ENCODE results near the gene GALNT10.

The GALNT10 gene

GRCh38 chr5:154176181-154176580 lies 14.4 kb upstream of the GALNT10 start:
- DNase-seq, result no peak

GRCh38 chr5:154178661-154179060 lies 11.9 kb upstream of the GALNT10 start:
- no peak for DNase-seq

DNA sequence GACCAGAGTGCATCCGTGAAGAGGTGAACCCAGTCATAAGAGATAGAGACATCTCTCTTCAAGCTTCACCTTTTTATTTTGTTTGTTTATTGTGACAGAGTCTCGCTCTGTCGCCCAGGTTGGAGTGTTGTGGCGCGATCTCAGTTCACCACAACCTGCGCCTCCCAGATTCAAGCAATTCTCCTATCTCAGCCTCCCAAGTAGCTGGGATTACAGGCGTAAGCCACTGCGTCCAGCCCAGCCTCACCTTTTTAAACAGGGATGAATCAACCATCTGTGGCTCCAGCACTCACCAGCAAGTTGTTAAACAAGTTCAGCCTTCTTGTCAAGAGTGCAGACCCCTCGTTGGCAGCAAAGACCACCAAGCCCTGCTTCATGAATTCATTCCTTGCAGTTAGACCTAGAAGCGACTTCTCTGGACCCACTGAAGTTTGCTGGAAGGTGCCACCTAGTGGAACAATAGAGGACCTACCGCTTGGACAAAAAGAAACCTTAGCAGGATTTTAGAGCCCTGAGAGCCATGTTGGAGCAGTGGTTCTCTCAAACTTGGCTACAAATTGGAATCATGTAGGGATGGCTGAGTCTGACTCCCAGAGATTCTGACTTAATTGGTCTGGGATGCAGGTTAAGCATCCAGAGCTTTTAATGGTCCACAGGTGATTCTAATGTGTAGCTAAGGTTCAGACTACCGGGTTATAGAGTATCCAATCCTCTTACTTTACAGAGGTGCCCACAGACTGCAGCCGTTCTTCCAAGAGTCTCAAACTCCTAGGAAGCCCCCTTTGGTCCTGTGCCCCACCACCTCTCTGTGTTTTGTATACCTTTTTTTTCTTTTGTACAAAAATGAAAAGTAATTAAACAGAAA lies 10.5 kb upstream of the GALNT10 start:
- peak; percentile 51 for DNase-seq

- no peak for DNase-seq
Observed at GRCh38 chr5:154181161-154181560, 9.4 kb upstream of the GALNT10 start.

- peak; percentile 69 for DNase-seq
Observed at GRCh38 chr5:154189256-154189818, 1.2 kb upstream of the GALNT10 start.

DNA sequence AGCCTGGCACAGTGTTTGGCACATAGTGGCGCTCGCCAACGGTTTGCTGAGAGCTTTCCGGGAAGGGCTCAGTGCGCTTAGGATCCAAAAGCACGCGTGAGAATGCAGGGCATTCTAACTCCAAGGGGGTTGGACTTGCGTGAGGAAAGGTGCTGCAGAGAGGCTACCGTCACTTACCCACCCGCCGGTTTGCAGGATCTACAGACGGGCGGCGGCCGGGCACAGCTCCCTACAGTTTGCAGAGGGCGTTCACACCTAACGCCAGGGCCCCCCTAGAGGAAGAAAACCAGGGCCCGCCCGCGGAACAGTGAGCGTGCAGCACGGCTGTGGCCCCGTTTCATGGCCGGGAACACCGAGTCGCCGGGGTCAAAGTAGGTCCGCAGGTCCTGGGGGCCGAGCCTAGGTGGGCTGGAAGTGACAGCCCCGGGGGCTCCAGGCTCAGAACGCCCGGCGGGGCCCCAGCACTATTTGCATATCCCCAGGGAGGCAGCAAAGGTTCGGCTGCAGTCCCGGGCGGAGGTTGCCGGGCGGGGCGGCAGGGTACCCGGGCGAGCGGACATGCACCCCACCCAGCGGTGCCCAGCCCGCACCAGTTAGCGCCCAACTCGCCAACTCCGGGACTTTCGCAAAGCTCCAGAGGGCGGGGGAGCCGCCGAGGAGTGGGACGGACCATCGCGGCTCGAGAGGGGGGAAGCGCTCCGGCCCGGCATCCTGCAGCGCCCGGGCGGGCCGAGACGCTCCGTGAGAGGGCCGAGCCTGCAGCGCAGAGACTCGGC lies 526 bp upstream of the GALNT10 start:
- DNase-seq, result peak; percentile 86

DNA sequence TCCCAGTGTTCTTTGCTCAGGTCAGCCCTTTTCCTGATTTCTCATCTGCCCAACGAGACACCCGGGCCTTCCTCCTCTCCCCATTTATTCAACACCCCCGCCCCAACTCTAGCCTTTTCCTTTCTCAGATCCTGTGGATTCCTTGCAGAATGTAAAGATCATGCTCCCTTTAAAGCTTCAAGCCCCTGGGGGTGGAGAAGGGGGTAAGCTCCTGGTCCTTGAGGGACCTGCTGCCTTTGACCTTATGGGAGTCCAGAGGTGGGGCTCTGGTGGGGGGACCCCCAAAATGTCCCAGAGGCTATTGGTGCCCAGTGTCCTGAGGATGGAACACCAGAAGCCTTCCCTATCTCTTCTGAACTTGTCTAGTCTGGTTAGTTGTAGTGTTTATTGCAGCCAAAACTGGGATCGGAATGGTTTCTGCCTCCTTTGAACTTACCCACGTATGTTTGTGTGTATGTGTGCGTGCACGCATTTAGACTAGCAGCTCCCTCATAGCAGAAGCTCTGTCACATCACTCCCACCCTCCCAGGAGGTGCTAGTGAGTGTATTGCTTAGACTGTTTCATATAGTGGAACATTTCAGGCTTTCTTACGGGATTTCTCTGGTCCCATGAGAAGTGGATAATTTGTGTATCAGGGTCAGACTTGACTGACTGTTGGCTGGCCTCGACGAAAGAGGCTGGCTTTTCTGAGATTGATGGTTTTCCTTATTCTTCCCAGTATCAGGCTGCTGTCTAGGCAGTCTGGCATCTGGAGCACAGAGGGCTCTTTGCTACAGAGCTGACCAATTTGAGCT lies 1.1 kb downstream of the GALNT10 start:
- DNase-seq, result no peak

- DNase-seq, result no peak
Observed at GRCh38 chr5:154193283-154193682, 2.8 kb downstream of the GALNT10 start.

DNA sequence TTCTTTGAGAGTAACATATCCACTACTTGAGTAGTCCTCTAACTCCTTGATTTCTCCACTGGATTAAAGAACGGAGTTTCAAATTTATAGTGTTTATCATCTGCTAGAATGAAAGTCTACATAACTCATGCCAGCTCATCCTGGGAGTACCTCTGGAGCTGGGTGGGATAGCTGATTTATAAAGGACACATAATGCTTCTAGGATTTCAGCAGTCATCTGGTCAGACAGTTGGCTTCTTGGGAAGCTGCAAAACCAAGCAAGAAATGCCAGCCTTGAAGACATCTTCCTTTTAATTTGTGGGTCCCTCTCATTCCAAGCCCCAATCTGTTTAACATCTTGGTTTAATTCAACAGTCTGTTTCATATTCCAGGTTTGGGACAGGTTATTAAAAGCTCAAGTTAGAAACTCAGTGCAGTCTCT lies 3.2 kb downstream of the GALNT10 start:
- no peak for DNase-seq

DNA sequence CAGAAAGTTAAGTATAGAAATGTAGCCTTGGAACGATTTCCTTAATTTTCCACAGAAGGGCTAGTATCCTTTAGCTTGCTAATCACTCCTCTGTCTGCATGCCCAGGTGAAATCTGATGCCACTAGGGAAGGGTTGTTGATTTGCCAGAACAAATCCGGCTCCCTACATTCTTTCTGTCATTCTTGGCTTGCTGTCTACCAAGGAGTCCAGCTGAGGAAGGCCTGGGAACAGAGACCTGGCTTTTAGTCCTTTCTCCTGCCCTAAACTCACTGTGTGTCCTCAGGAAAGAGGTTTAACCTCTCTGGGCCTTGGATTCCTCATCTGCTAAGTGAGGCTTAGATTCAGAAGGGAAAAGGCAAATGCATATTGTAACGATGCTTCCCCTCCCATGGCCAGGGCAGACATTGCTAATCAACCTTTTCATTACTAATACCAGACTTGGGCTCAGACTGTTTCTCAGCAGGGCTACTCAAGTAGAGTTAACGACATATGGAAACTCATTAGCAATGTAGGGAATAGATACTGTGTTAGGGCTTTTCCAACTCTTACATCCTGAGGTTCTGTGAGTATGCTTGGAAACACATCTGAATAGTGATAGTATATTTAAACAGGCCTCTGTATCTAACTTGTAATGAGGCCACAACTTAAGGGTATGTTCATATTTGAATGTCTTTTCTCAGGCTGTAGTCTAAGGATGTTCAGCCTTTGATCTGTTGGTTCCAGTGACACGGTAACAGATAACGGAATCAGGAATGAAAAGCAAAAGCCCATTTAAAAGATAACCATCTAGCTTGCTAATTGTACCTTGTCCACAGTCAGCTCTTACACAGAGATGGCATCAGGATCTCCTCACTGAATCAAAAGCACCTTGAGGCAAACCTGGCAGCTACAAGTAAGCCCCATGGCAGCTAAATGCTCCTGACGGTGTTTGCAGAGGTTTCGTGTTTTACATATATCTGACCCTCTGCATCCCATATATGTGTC lies 4.1 kb downstream of the GALNT10 start:
- DNase-seq, result no peak

GRCh38 chr5:154196281-154196680 lies 5.7 kb downstream of the GALNT10 start:
- no peak for DNase-seq

- DNase-seq, result peak; percentile 35
Observed at GRCh38 chr5:154196955-154197652, 6.6 kb downstream of the GALNT10 start.

DNA sequence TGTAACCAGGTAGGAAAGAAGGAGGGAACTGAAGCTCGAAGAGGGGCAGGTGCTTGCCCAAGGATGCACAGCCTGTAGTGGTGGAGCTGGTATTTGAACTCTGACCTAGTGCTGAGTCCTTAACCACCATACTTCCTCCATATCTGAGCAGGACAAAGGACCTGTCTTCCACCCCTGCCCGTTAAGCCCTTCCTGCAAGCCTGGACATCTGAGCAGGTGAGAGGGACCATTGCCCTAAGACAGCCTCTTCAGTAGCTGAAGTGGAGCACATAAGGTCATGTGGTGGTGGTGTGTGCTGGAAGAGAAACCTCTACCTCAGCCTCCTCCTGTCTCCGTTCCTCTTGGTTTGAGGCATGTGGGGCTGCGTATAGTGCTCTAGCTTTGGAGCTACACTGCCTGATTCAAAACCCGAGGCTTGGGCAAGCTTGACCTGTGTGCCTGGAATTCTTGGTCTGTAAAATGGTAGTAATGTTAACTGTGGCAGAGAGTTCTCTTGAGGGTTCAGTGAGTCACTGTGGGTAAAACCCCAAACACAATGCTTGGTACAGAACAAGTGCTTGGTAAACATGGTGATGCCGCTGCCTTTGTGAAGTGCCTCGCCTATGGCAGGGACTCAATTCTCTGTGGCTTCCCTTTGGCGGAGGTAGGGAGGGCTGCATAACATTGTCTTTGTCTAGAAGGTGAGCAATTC lies 7.4 kb downstream of the GALNT10 start:
- no peak for DNase-seq

DNA sequence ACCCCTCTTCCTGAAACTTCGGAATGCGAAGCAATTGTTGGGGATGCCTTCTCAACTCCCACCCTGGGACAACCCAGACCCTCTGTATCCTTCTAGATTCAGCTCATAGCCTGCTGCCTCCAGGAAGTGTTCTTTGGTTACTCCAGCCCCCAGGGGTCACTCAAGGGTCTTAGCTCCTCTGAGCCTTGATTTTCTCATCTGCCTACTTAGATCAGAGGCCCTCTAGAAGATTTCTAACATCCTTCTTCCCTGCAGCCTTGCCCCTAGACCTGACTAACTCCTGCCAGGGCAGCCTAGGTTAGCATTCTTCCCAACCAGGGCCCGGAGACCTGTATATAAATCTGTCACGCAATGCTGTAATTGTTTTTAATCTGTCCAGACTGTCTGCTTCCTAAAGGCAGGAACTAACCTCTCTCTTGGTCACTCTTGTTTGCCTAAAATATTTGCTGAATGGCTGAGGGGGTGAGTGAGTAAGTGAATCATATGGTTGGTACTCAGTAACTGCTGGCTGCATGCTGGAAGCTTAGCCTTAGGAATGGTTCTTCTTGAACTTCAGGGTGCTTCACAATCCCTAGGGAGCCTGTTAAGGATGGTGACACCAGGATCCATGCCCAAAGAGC lies 8.2 kb downstream of the GALNT10 start:
- DNase-seq, result no peak

- DNase-seq, result no peak
Observed at GRCh38 chr5:154199263-154199662, 8.7 kb downstream of the GALNT10 start.

GRCh38 chr5:154199671-154200220 lies 9.2 kb downstream of the GALNT10 start:
- DNase-seq, result no peak

DNA sequence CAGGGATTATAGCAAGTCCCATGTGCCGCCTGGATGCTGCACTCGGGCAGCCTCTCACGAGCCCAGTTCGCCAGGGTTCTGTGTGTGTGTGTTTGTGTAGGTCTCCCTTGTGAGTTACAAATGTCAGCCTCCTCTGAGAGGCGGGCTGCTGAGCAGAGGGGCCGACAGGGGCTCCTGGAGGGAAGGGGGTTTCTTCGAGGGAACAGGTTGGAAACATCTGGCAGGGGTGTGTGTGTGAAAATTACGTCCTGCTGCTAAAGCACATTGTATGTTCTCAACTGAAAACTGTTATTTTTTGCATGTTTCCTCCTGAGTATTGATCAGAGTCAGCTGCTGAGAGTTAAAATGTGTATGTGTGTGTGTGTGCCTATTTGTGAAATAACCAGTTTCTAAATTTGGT lies 9.7 kb downstream of the GALNT10 start:
- no peak for DNase-seq

DNA sequence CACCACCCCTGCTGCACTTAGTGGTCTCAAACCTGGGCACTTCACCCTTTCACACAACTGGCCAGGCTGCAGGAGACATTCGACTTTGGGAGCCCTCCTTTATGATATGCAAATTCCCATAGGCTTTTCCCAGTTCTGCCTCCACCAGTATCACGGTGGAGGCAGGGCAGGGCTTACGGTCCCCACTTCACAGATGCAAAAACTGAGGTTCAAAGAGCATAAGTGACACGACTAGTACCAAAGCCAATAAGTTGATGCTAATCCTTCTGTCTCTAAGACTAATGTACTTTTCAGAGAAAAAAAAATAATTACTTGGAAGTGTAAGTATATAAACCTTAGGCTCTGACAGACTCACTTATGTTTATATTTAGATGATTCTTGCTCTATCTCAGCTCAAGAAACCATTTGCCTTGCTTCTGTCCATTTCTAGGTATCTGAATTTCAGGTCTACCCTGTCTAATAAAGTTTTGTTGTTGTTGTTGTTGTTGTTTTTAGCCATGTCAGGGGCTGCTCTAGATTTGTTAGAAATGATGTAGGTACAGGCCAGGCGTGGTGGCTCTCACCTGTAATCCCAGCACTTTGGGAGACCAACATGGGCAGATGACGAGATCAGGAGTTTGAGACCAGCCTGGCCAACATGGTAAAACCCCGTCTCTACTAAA lies 10.7 kb downstream of the GALNT10 start:
- DNase-seq, result no peak

Measured in right kidney (tissue), 1 donor.